ENCODE data around the gene TNS1. TPM values are rescaled to one million over a fixed set of nuclear protein-coding genes. Genes with fewer than 3 reads are reported as not detected.
"Not testable (repeated sequence)": the region's sequence is repeated elsewhere in the genome, so short reads cannot be mapped to it uniquely, and the experiment has no call there.

Gene TNS1
- polyA plus RNA-seq, 1 of the 3 experiments (the other 2 are of a cell fraction), result 12.1 TPM

DNA sequence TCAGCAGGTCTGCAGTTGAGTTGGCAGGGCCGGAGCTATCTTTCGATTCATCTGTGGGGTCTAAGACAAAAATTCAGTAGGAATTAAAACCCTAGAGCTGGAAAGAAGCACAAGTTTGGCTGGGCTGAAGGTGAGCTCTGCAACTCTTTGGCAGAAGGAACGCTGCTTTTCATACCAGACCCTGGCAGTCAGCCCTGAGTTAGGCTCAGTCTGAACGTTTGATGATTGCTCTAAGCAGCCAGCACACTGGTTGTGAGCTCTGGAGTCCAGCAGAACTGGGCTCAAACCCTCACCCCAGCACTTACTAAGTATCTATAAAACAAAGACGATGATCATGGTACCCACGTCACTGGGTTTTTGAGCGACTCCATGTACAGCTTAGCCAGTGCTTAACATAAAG is 192.5 kb downstream of the TNS1 start:
- Histone ChIP-seq H3K9ac (no peak overlapping the region), H3K4me1 (ENCODE audit: control insufficient read depth in 1 of 2, insufficient read depth in 2 of 2, low read depth in 1 of 2, low read length in 1 of 2) (peaks cover 0 to 19% of the 10 kb centered on the region in 2 experiments; a peak in 2 of 4 replicates), H3K4me2 (no peak overlapping the region), H3K27ac (ENCODE audit: low read depth in 2 of 2, low read length in 1 of 2) (no peak overlapping the region), H3K4me3 (ENCODE audit: low read depth in 2 of 2, low read length in 1 of 2) (no peak overlapping the region), H3K9me3 (no peaks in the 10 kb centered on the region), H2AFZ (ENCODE audit: low read depth) (no peak overlapping the region), H4K20me1 (ENCODE audit: insufficient read depth) (peaks cover 8% of the 10 kb centered on the region; the same call in 1 of the 2 replicates), H3K79me2 (ENCODE audit: insufficient read depth) (no peaks in the 10 kb centered on the region), H3K27me3 (ENCODE audit: insufficient read depth) (no peaks in the 10 kb centered on the region), H3K9me2 (no peaks in the 10 kb centered on the region), H3F3A (replicated peaks; ENCODE audit: insufficient read depth) (peaks cover 28% of the 10 kb centered on the region), H3K36me3 (replicated peaks in 1 of 2; ENCODE audit: control insufficient read depth in 1 of 2, insufficient read depth in 2 of 2, low read length in 1 of 2) (peaks cover 67 to 69% of the 10 kb centered on the region in 2 experiments)
- ChIA-PET CTCF (interaction anchor here (1.4 kb wide), 1 partner anchor 25 kb away, joined by 5 read pairs; no protein-coding TSS in a partner anchor), POLR2A (no interaction called here)
- 80% methylated on average over 7 of the region's 7 CpGs for WGBS (ENCODE audit: low lambda C conversion rate)
- DNase-seq, result no peak
- TF ChIP-seq YY1 (IDR thresholded peaks at IDR 0.05; ENCODE audit: low read depth), result no peak
- TF ChIP-seq TEAD4 (IDR thresholded peaks at IDR 0.05; ENCODE audit: borderline replicate concordance, insufficient read depth), result no peak
- TF ChIP-seq JUND (IDR thresholded peaks at IDR 0.05), result no peak

DNA sequence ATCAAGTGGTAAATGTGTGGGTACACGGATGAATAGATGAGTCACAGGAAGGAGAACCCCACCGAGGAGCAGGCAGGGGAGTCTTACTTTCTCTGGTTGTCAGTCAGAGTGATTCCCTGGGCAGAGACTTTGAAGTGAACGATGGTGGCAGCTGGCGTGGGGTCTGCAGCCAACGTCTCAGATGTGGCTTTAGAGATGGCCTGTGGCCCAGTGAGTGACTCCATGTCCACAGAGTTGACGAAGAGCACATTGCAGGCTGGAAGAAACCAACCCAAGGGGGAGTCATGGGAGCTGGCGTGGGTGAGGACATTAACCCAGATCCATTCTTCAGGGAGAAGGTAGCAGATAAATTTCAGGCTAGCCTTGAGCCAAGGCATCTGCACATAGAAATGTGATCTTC is 193.1 kb downstream of the TNS1 start:
- peaks cover 62 to 64% of the 10 kb centered on the region in 2 experiments for H3K36me3 ChIP-seq (replicated peaks in 1 of 2; ENCODE audit: control insufficient read depth in 1 of 2, insufficient read depth in 2 of 2, low read length in 1 of 2)
- POLR2A ChIA-PET, result interaction anchor here (0.6 kb wide), 1 partner anchor 26 kb away, joined by 3 read pairs; no protein-coding TSS in a partner anchor
- H3K4me3 ChIP-seq (ENCODE audit: low read depth in 2 of 2, low read length in 1 of 2), result no peak overlapping the region
- WGBS (ENCODE audit: low lambda C conversion rate), result 79% methylated on average over 7 of the region's 7 CpGs
- no peaks in the 10 kb centered on the region for H3K9me2 ChIP-seq
- TF ChIP-seq CHD2 (IDR thresholded peaks at IDR 0.05; ENCODE audit: low read length, partially characterized antibody), result no peak
- TF ChIP-seq RAD21 (IDR thresholded peaks at IDR 0.05; ENCODE audit: low read length), result no peak
- TF ChIP-seq SIN3A (IDR thresholded peaks at IDR 0.05; ENCODE audit: borderline replicate concordance, low read depth, low read length), result no peak
- no peak for TF ChIP-seq MEF2A (IDR thresholded peaks at IDR 0.05; ENCODE audit: borderline replicate concordance, low read depth)
- TF ChIP-seq GATA2 (CRISPR knock-in tag; IDR thresholded peaks at IDR 0.05), result no peak
- no peak for TF ChIP-seq TAF1 (IDR thresholded peaks at IDR 0.05; ENCODE audit: borderline replicate concordance, low read depth, low read length)
- no peak for TF ChIP-seq SMC3 (IDR thresholded peaks at IDR 0.05; ENCODE audit: low read depth, low read length)
- no peak for TF ChIP-seq RFX5 (IDR thresholded peaks at IDR 0.05; ENCODE audit: low read length)
- TF ChIP-seq EP300 (IDR thresholded peaks at IDR 0.05; ENCODE audit: borderline replicate concordance in 1 of 2, low read depth in 1 of 2, low read length in 1 of 2), result no peak
- TF ChIP-seq POLR2AphosphoS5 (IDR thresholded peaks at IDR 0.05; ENCODE audit: low read depth, low read length), result no peak
- TF ChIP-seq, protein P1, sequence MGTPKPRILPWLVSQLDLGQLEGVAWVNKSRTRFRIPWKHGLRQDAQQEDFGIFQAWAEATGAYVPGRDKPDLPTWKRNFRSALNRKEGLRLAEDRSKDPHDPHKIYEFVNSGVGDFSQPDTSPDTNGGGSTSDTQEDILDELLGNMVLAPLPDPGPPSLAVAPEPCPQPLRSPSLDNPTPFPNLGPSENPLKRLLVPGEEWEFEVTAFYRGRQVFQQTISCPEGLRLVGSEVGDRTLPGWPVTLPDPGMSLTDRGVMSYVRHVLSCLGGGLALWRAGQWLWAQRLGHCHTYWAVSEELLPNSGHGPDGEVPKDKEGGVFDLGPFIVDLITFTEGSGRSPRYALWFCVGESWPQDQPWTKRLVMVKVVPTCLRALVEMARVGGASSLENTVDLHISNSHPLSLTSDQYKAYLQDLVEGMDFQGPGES (IDR thresholded peaks at IDR 0.05; ENCODE audit: low read depth, low read length), result no peak
- no peak for TF ChIP-seq RCOR1 (IDR thresholded peaks at IDR 0.05; ENCODE audit: low read length)
- no peak for DNase-seq
- no peak overlapping the region for H3K4me2 ChIP-seq
- peaks cover 28% of the 10 kb centered on the region for H3F3A ChIP-seq (replicated peaks; ENCODE audit: insufficient read depth)
- H3K79me2 ChIP-seq (ENCODE audit: insufficient read depth), result no peaks in the 10 kb centered on the region
- no peak overlapping the region for H2AFZ ChIP-seq (ENCODE audit: low read depth)
- peaks cover 0 to 19% of the 10 kb centered on the region in 2 experiments; a peak in 2 of 4 replicates for H3K4me1 ChIP-seq (ENCODE audit: control insufficient read depth in 1 of 2, insufficient read depth in 2 of 2, low read depth in 1 of 2, low read length in 1 of 2)
- no peak overlapping the region for H3K9ac ChIP-seq
- no peaks in the 10 kb centered on the region for H3K27me3 ChIP-seq (ENCODE audit: insufficient read depth)
- CTCF ChIA-PET, result no interaction called here
- peaks cover 11% of the 10 kb centered on the region; the same call in 1 of the 2 replicates for H4K20me1 ChIP-seq (ENCODE audit: insufficient read depth)
- H3K9me3 ChIP-seq, result no peaks in the 10 kb centered on the region
- no peak overlapping the region for H3K27ac ChIP-seq (ENCODE audit: low read depth in 2 of 2, low read length in 1 of 2)

- H3K4me2 ChIP-seq; H3K9me2 ChIP-seq; H2AFZ ChIP-seq (ENCODE audit: low read depth); DNase-seq; H3K27ac ChIP-seq (ENCODE audit: low read depth in 2 of 2, low read length in 1 of 2); H3K79me2 ChIP-seq (ENCODE audit: insufficient read depth); H3K27me3 ChIP-seq (ENCODE audit: insufficient read depth); H3K9ac ChIP-seq; H3K4me3 ChIP-seq (ENCODE audit: low read depth in 2 of 2, low read length in 1 of 2); H3K9me3 ChIP-seq: not testable (repeated sequence)
- Histone ChIP-seq H3F3A (replicated peaks; ENCODE audit: insufficient read depth) (peaks cover 28% of the 10 kb centered on the region), H4K20me1 (ENCODE audit: insufficient read depth) (peaks cover 14% of the 10 kb centered on the region; the same call in 1 of the 2 replicates), H3K36me3 (replicated peaks in 1 of 2; ENCODE audit: control insufficient read depth in 1 of 2, insufficient read depth in 2 of 2, low read length in 1 of 2) (peaks cover 56 to 58% of the 10 kb centered on the region in 2 experiments), H3K4me1 (ENCODE audit: control insufficient read depth in 1 of 2, insufficient read depth in 2 of 2, low read depth in 1 of 2, low read length in 1 of 2) (peaks cover 0 to 19% of the 10 kb centered on the region in 2 experiments; a peak in 2 of 4 replicates)
- POLR2A ChIA-PET, result interaction anchor here (1.2 kb wide), 1 partner anchor 8 kb away, joined by 3 read pairs; no protein-coding TSS in a partner anchor
- CTCF ChIA-PET, result interaction anchor here (8.7 to 12.8 kb wide), 2 partner anchors 20 to 78 kb away, joined by 82 to 171 read pairs; no protein-coding TSS in a partner anchor
- 69% methylated on average over 3 of the region's 3 CpGs for WGBS (ENCODE audit: low lambda C conversion rate)
Measured at GRCh38 chr2:217808967-217809366, 193.8 kb downstream of the TNS1 start.
